Testis (tissue), 3 donors: ENCODE results near the gene SLC22A17. TPM values are rescaled to one million over a fixed set of nuclear protein-coding genes. Genes with fewer than 3 reads are reported as not detected.

Experiments used
- DNase-seq: peaks from one replicate; pipeline ENCODE4 v3.0.0-alpha.2; 2019
- H3K27ac ChIP-seq, 2 donors: fragments of 200-600 bp; sonication (generic); one replicate each; pipeline ENCODE4 v1.5.1; 2019
- H3K27me3 ChIP-seq: fragments of 200-600 bp; sonication (generic); one replicate; pipeline ENCODE4 v1.5.1; 2019
- H3K36me3 ChIP-seq: fragments of 200-600 bp; sonication (generic); one replicate; pipeline ENCODE4 v1.5.1; 2017; ENCODE audit warnings: low read depth; ENCODE audit errors: missing control alignments
- H3K4me1 ChIP-seq: fragments of 200-600 bp; sonication (generic); one replicate; pipeline ENCODE4 v1.5.1; 2019
- H3K4me3 ChIP-seq, 2 donors: fragments of 200-600 bp; sonication (generic); one replicate each; pipeline ENCODE4 v1.5.1; 2017 to 2019
- H3K9me3 ChIP-seq: fragments of 200-600 bp; sonication (generic); one replicate; pipeline ENCODE4 v1.5.1; 2017
- POLR2A ChIP-seq: fragments of 450-650 bp; IDR thresholded peaks from one replicate; pipeline ENCODE4 v1.6.1; 2017; ENCODE audit warnings: antibody characterized with exemption, mild to moderate bottlenecking, moderate library complexity
- WGBS, 2 donors: methylation state at CpG; one replicate each; pipeline ENCODE4 v1.1.5; 2018; 5-methylcytosine and 5-hydroxymethylcytosine counted together
- intact Hi-C: fragments of 100-400 bp; cut with DNase I; formaldehyde crosslinking; loops from one replicate; pipeline ENCODE4 v1.15.1; 2023; ENCODE audit warnings: low total_unique reads
- polyA plus RNA-seq: library from polyadenylated mRNA; stranded (reverse); fragments of 350-450 nt; fragmentation: Illumina TruSeq; extraction: RNeasy Lipid Tissue Mini Kit (QIAGEN cat#74804); gene quantifications from one replicate; pipeline ENCODE4 v1.2.3, GENCODE V29; 2014; ENCODE audit warnings: low read depth, low replicate concordance; ENCODE audit not compliant: insufficient read depth
- total RNA-seq, 2 donors: library from RNA; depleted of rRNA; stranded (reverse); fragments of >200 nt; gene quantifications; one replicate each; pipeline ENCODE4 v1.2.3, GENCODE V29; 2016
- TF ChIP-seq, protein P1 (sequence below), 3 experiments: fragments of 450-650 bp in 2 of 3; fragments of 200-600 bp in 1 of 3; sonication (generic) in 1 of 3; IDR thresholded peaks; one replicate each; pipeline ENCODE4 v1.5.1; 2016 to 2019; ENCODE audit warnings: antibody characterized with exemption in 3 of 3, mild to moderate bottlenecking in 2 of 3, moderate library complexity in 1 of 3

The SLC22A17 gene
- total and polyA plus RNA-seq, 3 donors from 2014 or later, result 37.3 to 93.8 (median 56.6) TPM

GRCh38 chr14:23362200-23362599, 9.5 kb upstream of the SLC22A17 start:
- WGBS, 2 donors, result 77 to 84% methylated on average over 3 of the region's 3 CpGs
- Histone ChIP-seq H3K27me3 (no peaks in the 10 kb centered on the region), H3K9me3 (no peaks in the 10 kb centered on the region), H3K4me3 (no peak overlapping the region), H3K27ac (no peak overlapping the region), H3K4me1 (peaks cover 9% of the 10 kb centered on the region), H3K36me3 (no peaks in the 10 kb centered on the region)
- intact Hi-C loops, result no loop called here
- TF ChIP-seq POLR2A, result no peak
- DNase-seq, result no peak

- Histone ChIP-seq H3K36me3 (no peaks in the 10 kb centered on the region), H3K4me3 (no peak overlapping the region), H3K9me3 (no peaks in the 10 kb centered on the region), H3K27ac (no peak overlapping the region), H3K27me3 (no peaks in the 10 kb centered on the region), H3K4me1 (peaks cover 9% of the 10 kb centered on the region)
- TF ChIP-seq, protein P1, sequence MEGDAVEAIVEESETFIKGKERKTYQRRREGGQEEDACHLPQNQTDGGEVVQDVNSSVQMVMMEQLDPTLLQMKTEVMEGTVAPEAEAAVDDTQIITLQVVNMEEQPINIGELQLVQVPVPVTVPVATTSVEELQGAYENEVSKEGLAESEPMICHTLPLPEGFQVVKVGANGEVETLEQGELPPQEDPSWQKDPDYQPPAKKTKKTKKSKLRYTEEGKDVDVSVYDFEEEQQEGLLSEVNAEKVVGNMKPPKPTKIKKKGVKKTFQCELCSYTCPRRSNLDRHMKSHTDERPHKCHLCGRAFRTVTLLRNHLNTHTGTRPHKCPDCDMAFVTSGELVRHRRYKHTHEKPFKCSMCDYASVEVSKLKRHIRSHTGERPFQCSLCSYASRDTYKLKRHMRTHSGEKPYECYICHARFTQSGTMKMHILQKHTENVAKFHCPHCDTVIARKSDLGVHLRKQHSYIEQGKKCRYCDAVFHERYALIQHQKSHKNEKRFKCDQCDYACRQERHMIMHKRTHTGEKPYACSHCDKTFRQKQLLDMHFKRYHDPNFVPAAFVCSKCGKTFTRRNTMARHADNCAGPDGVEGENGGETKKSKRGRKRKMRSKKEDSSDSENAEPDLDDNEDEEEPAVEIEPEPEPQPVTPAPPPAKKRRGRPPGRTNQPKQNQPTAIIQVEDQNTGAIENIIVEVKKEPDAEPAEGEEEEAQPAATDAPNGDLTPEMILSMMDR (IDR thresholded peaks at IDR 0.05), result no peak
- TF ChIP-seq POLR2A, result no peak
- no peak for DNase-seq
- intact Hi-C loops, result no loop called here
- WGBS, 2 donors, result 84 to 91% methylated on average over 6 of the region's 6 CpGs
Measured at GRCh38 chr14:23361763-23362162, 9.1 kb upstream of the SLC22A17 start.

DNA sequence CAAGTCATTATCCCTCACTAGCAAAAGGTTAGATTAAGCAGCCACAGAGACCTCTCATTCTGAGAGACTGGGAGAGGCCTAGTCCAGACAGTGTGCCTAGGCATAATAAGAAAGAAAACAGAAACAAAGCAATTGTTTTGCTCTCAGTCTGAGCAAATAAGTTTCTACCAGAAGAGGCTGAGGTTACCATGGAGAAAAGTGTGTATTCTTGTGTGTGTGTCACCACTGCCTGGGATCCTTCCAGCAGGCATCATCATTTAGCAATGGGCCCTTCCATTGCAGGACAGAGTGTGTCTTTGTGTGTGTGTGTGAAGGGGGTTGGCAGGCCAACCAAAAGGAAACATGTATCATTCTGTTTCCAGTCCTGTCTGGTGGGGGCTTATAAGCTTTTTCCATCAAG, 8.6 kb upstream of the SLC22A17 start:
- Histone ChIP-seq H3K9me3 (no peaks in the 10 kb centered on the region), H3K4me1 (peaks cover 9% of the 10 kb centered on the region), H3K4me3 (no peak overlapping the region), H3K27me3 (no peaks in the 10 kb centered on the region), H3K36me3 (no peaks in the 10 kb centered on the region), H3K27ac (no peak overlapping the region)
- DNase-seq, result no peak
- intact Hi-C loops, result no loop called here
- TF ChIP-seq POLR2A, result no peak
- TF ChIP-seq, protein P1 (IDR thresholded peaks at IDR 0.05), result no peak

- H3K4me1 ChIP-seq, result peaks cover 7% of the 10 kb centered on the region
- DNase-seq, result no peak
- H3K36me3 ChIP-seq, result no peaks in the 10 kb centered on the region
- no peaks in the 10 kb centered on the region for H3K27me3 ChIP-seq
- 80 to 82% methylated on average over 8 to 11 of the region's 11 CpGs for WGBS, 2 donors
- H3K9me3 ChIP-seq, result no peaks in the 10 kb centered on the region
- H3K27ac ChIP-seq, result no peak overlapping the region
- no peak for TF ChIP-seq POLR2A
- TF ChIP-seq, protein P1 (IDR thresholded peaks at IDR 0.05), result no peak
- no peak overlapping the region for H3K4me3 ChIP-seq
- intact Hi-C loops, result no loop called here
Measured at GRCh38 chr14:23360496-23360895, 7.8 kb upstream of the SLC22A17 start.

GRCh38 chr14:23359722-23360447, 7.2 kb upstream of the SLC22A17 start:
- H3K27ac ChIP-seq, result no peak overlapping the region
- DNase-seq, result no peak
- no peaks in the 10 kb centered on the region for H3K36me3 ChIP-seq
- no peak overlapping the region for H3K4me3 ChIP-seq
- no peak for TF ChIP-seq POLR2A
- TF ChIP-seq, protein P1 (IDR thresholded peaks at IDR 0.05), result no peak
- 86% methylated on average over 20 to 22 of the region's 22 CpGs for WGBS, 2 donors
- H3K27me3 ChIP-seq, result no peaks in the 10 kb centered on the region
- peaks cover 7% of the 10 kb centered on the region for H3K4me1 ChIP-seq
- intact Hi-C loops, result no loop called here
- no peaks in the 10 kb centered on the region for H3K9me3 ChIP-seq
